K562 (cell line): Measurements from ENCODE around the gene PHOX2A. TPM values are rescaled to one million over a fixed set of nuclear protein-coding genes. Genes with fewer than 3 reads are reported as not detected.
A peak's percentile ranks its signal among the peaks of the same experiment; 100 is the strongest.

Experiments
- ATAC-seq: fragments of 200-7000 bp; cut with Tn5 transposase; 3 replicates; pipeline ENCODE4 v1.9.1; 2020; ENCODE audit warnings: moderate library complexity
- BruUV-seq: library from RNA; stranded (reverse); fragments of 400-500 nt; replicated peaks from 2 replicates; lab custom pipeline; 2021; lab: Mats Ljungman, UMichigan
- CTCF ChIA-PET: fragments of 300-600 bp; formaldehyde crosslinking; extraction: SDS; loops from one replicate; lab custom pipeline; 2021; ENCODE audit warnings: low intra/inter-chr PET ratio; lab: Yijun Ruan, JAX
- POLR2A ChIA-PET: fragments of 300-600, 350-650 bp; sonication (Branson Sonifier 250); formaldehyde crosslinking; extraction: SDS; loops from one replicate; lab custom pipeline; 2021; ENCODE audit warnings: antibody characterized with exemption, inconsistent platforms; lab: Yijun Ruan, JAX
- DNase-seq, 4 experiments: peaks; one replicate each; pipeline versions ENCODE4 v3.0.0 to v3.0.0-alpha.2; 2011 to 2018; ENCODE audit warnings: low spot score in 3 of 4, mixed read lengths in 3 of 4; ENCODE audit errors: extremely low read depth in 1 of 4
- FAIRE-seq: peaks from 2 replicates; lab custom pipeline; 2011; peaks lifted over from hg19 to GRCh38; lab: Jason Lieb, UNC
- H2AFZ ChIP-seq: 2 replicates; pipeline ENCODE4 v1.6.0; 2011; ENCODE audit warnings: low read depth, low read length, control low read depth, inconsistent platforms
- H3K27ac ChIP-seq: fragments of 200-600 bp; 3 replicates; pipeline ENCODE4 v1.8.0; 2011; ENCODE audit warnings: low read depth, mild to moderate bottlenecking, control low read depth, inconsistent platforms, low read length, moderate library complexity, mixed read lengths; ENCODE audit errors: extremely low read depth
- H3K27me3 ChIP-seq, 2 experiments: fragments of 300-600 bp in 1 of 2; 2 replicates in 1 of 2; 3 replicates in 1 of 2; pipeline versions ENCODE4 v1.6.0 to v1.8.0; 2011; ENCODE audit warnings: inconsistent platforms in 2 of 2, low read length in 2 of 2, mild to moderate bottlenecking in 1 of 2, mixed read lengths in 1 of 2, moderate library complexity in 1 of 2; ENCODE audit not compliant: control insufficient read depth in 2 of 2, insufficient read depth in 2 of 2
- H3K36me3 ChIP-seq: fragments of 300-600 bp; 3 replicates; pipeline ENCODE4 v1.8.0; 2011; ENCODE audit warnings: mild to moderate bottlenecking, low read length, inconsistent platforms; ENCODE audit not compliant: control insufficient read depth, insufficient read depth
- H3K4me1 ChIP-seq, 2 experiments: fragments of 200-600 bp in 1 of 2; replicated peaks in 1 of 2; 2 replicates in 1 of 2; 3 replicates in 1 of 2; pipeline versions ENCODE4 v1.5.1 to v1.8.0; 2011; ENCODE audit warnings: inconsistent platforms in 2 of 2, low read length in 2 of 2, mild to moderate bottlenecking in 1 of 2, mixed read lengths in 1 of 2, moderate library complexity in 1 of 2; ENCODE audit not compliant: control insufficient read depth in 2 of 2, insufficient read depth in 2 of 2
- H3K4me2 ChIP-seq: 2 replicates; pipeline ENCODE4 v1.6.1; 2011; ENCODE audit warnings: low read length, control low read depth, inconsistent platforms, mixed read lengths; ENCODE audit not compliant: insufficient read depth
- H3K4me3 ChIP-seq: fragments of 200-600 bp; sonication (generic), shearing (Covaris generic); 2 replicates; pipeline ENCODE4 v1.5.1; 2016; ENCODE audit warnings: control low read depth, inconsistent platforms
- H3K79me2 ChIP-seq: fragments of 200-600 bp; 3 replicates; pipeline ENCODE4 v1.8.0; 2011; ENCODE audit warnings: low read length, inconsistent platforms; ENCODE audit not compliant: control insufficient read depth, insufficient read depth
- H3K9ac ChIP-seq, 2 experiments: 2 replicates each; pipeline versions ENCODE4 v1.6.0 to v1.6.1; 2011; ENCODE audit warnings: low read depth in 2 of 2, low read length in 2 of 2, control low read depth in 1 of 2, inconsistent platforms in 1 of 2, mild to moderate bottlenecking in 1 of 2, mixed read lengths in 1 of 2; ENCODE audit not compliant: insufficient read depth in 1 of 2
- H3K9me1 ChIP-seq: one replicate; pipeline ENCODE4 v1.6.0; 2011; ENCODE audit warnings: inconsistent platforms, mild to moderate bottlenecking, low read length, moderate library complexity; ENCODE audit not compliant: control insufficient read depth, insufficient read depth
- H3K9me3 ChIP-seq: replicated peaks from 2 replicates; pipeline ENCODE4 v1.5.1; 2011; ENCODE audit warnings: low read depth, low read length, inconsistent platforms; ENCODE audit not compliant: control insufficient read depth, insufficient read depth
- H4K20me1 ChIP-seq: replicated peaks from 2 replicates; pipeline ENCODE4 v1.6.1; 2011; ENCODE audit warnings: low read length, inconsistent platforms, mixed read lengths; ENCODE audit not compliant: control insufficient read depth, insufficient read depth
- C11orf30 ChIP-seq: fragments of 450-650 bp; IDR thresholded peaks from 2 replicates; pipeline ENCODE4 v1.6.1; 2016; ENCODE audit warnings: low read depth, mild to moderate bottlenecking
- CEBPG ChIP-seq, 3 experiments: fragments of 200-800 bp in 1 of 3; sonication (Bioruptor generic) in 1 of 3; sonication (generic) in 1 of 3; formaldehyde crosslinking in 1 of 3; IDR thresholded peaks in 2 of 3; conservative IDR thresholded peaks in 1 of 3; 2 replicates each; pipeline versions ENCODE4 v1.6.1 to v1.8.0; 2016 to 2022; ENCODE audit warnings: missing compliant biosample characterization in 2 of 3, missing genetic modification characterization in 2 of 3, mild to moderate bottlenecking in 1 of 3, missing genetic modification reagents in 1 of 3
- CHD4 ChIP-seq: fragments of 200-600 bp; sonication (generic); IDR thresholded peaks from 3 replicates; pipeline ENCODE4 v1.6.1; 2012; ENCODE audit warnings: low read depth, mild to moderate bottlenecking, mixed read lengths, low read length, inconsistent platforms; ENCODE audit not compliant: insufficient read depth, insufficient replicate concordance, poor library complexity, severe bottlenecking
- DPF2 ChIP-seq: fragments of 450-650 bp; IDR thresholded peaks from 2 replicates; pipeline ENCODE4 v1.6.1; 2016
- MAFG ChIP-seq: fragments of 450-650 bp; conservative IDR thresholded peaks from 2 replicates; pipeline ENCODE4 v1.6.1; 2016; ENCODE audit warnings: missing genetic modification characterization, missing compliant biosample characterization
- RHOXF2B ChIP-seq: fragments of 250-450 bp; sonication (Bioruptor Pico); conservative IDR thresholded peaks from 2 replicates; pipeline ENCODE4 v1.5.1; 2021
- ZNF232 ChIP-seq: sonication (generic); formaldehyde crosslinking; IDR thresholded peaks from 2 replicates; pipeline ENCODE4 v1.8.0; 2022; ENCODE audit warnings: mild to moderate bottlenecking, missing genetic modification reagents
- WGBS: fragments of 100-300 bp; shearing (Covaris generic); methylation state at CpG from one replicate; pipeline ENCODE4 v1.1.6; 2016; ENCODE audit warnings: low coverage, mixed read lengths; ENCODE audit not compliant: insufficient coverage; ENCODE audit errors: missing lambda C conversion rate; 5-methylcytosine and 5-hydroxymethylcytosine counted together
- in situ Hi-C: fragments of 300-500 bp; cut with MboI; formaldehyde crosslinking; loops from 4 replicates; pipeline ENCODE4 v1.15.0; 2018; ENCODE audit warnings: inconsistent platforms, mixed read lengths
- intact Hi-C: fragments of 100-400 bp; cut with micrococcal nuclease; formaldehyde crosslinking; loops from 2 replicates; pipeline ENCODE4 v1.14.2; 2022
- polyA plus RNA-seq, 8 experiments: library from polyadenylated mRNA; depleted of rRNA in 4 of 8; stranded (reverse) in 5 of 8; unstranded in 3 of 8; fragments of >200 nt; fragmentation: Nextera tagmentation in 2 of 8; fragmentation: Illumina TruSeq in 1 of 8; extraction: Ambion mirVana in 2 of 8; extraction: Trizol in 1 of 8; gene quantifications; 2 replicates each; pipeline versions ENCODE4 v1.2.1 to v1.2.3, GENCODE V29; 2011 to 2014; ENCODE audit warnings: inconsistent platforms in 1 of 8, missing spikeins in 1 of 8
- total RNA-seq, 7 experiments: library from RNA; depleted of rRNA in 6 of 7; stranded (reverse); fragments of >200 nt in 6 of 7; fragmentation: Illumina TruSeq in 2 of 7; extraction: Trizol in 2 of 7; gene quantifications; 2 replicates each; pipeline versions ENCODE4 v1.2.1 to v1.2.3, GENCODE V29; 2011 to 2021; ENCODE audit warnings: low replicate concordance in 1 of 7
- TF ChIP-seq, protein P1 (sequence below): fragments of 450-650 bp; IDR thresholded peaks from 2 replicates; pipeline ENCODE4 v1.7.0; 2016; ENCODE audit warnings: borderline replicate concordance
- TF ChIP-seq, protein P2 (sequence below): fragments of 250-450 bp; sonication (Bioruptor Pico); IDR thresholded peaks from 2 replicates; pipeline ENCODE4 v1.4.0; 2020

The PHOX2A gene
- total and polyA plus RNA-seq, 9 of the 15 experiments (the other 6 are each of a cell fraction or from before 2014, with no cell fraction given) = not detected

DNA sequence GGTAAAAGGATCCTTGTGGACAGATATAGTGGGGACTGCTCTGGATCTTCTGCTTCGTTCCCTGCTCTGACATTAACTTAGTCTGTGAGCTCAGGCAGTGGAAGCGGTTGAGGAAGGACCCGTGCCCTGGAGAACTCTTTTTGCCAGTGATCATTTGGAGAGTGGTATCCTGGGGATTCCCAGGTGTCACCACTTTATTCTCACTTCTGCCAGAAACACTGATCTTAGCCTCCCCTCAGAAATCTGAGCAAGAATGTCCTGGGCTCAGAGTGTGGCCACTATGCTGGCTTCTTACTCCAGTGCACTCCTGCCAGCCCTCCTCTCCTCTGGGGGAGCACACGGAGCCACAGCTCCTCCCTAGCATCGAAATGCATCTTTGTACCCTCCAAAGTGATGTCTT, 7.6 kb upstream of the PHOX2A start (continued):
- TF ChIP-seq, protein P1, sequence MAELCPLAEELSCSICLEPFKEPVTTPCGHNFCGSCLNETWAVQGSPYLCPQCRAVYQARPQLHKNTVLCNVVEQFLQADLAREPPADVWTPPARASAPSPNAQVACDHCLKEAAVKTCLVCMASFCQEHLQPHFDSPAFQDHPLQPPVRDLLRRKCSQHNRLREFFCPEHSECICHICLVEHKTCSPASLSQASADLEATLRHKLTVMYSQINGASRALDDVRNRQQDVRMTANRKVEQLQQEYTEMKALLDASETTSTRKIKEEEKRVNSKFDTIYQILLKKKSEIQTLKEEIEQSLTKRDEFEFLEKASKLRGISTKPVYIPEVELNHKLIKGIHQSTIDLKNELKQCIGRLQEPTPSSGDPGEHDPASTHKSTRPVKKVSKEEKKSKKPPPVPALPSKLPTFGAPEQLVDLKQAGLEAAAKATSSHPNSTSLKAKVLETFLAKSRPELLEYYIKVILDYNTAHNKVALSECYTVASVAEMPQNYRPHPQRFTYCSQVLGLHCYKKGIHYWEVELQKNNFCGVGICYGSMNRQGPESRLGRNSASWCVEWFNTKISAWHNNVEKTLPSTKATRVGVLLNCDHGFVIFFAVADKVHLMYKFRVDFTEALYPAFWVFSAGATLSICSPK = no peak

DNA sequence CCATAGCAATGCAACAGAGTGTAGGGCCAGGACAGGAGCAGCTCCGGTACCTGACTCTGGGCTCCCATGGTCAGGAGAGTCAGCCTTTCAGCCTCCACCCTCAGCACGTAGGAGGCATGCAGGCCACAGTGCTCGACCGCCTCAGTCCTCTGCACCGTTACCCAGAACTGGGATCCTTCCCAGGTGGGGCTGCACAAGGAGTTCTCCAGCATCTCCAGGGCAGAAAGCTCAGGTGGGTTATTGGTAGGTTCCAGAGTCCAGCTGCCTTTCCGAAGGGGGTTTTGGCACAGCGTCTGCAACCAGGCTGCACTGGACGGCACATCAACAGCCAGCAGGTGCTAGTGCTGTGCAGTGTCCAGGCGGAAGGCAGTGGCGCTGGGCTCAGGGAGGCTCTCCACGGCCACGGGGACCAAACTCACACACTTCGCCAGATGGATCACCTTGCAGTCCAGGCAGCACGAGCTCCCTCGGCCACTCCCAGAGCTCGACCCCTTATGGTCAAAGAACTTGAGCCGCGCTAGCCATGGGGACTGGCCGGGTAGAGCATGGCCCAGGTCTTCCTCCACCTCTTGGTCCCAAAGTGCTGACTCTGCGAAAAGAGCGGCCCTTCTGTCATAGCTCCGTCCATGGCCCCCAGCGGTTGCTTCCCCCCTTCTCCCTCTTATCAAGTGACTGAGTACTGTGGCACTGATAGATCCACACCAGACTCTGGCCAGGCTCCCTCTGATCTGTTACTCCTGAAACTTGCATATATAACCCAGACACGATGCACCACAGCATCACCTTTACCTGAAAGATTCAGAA, 6.9 kb upstream of the PHOX2A start:
- Histone ChIP-seq H3K36me3 (no peaks in the 10 kb centered on the region), H3K27ac (no peak overlapping the region), H4K20me1 (no peaks in the 10 kb centered on the region; the same call in 1 of the 2 replicates), H3K9me3 (0 out of 2 replicates have a peak, but pooled peaks cover 4% of the 10 kb centered on the region), H3K79me2 (no peaks in the 10 kb centered on the region), H2AFZ (no peak overlapping the region), H3K4me1 (peaks cover 0 to 5% of the 10 kb centered on the region in 2 experiments; a peak in 1 of 5 replicates), H3K4me3 (no peak overlapping the region), H3K27me3 (peaks cover 21 to 64% of the 10 kb centered on the region in 2 experiments), H3K4me2 (no peak overlapping the region), H3K9ac (peak overlapping the region in 1 of 2 experiments; percentile 20; a peak in 1 of 4 replicates), H3K9me1 (no peaks in the 10 kb centered on the region)
- CTCF ChIA-PET = no interaction called here
- FAIRE-seq (no peak), ATAC-seq (peak; percentile 25; the same call in 2 of the 3 replicates), DNase-seq (no peak)
- 13% methylated on average over 23 of the region's 24 CpGs for WGBS
- POLR2A ChIA-PET = interaction anchor here (0.6 to 1.4 kb wide), 4 partner anchors 24 to 242 kb away, joined by 3 to 5 read pairs (median 3); no protein-coding TSS in a partner anchor
- no TSS peak for BruUV-seq
- in situ Hi-C loops = no loop called here
- intact Hi-C loops = no loop called here
- TF ChIP-seq CEBPG (CRISPR knock-in tag; IDR thresholded peaks at IDR 0.05) (no peak), CEBPG (tag; conservative IDR thresholded peaks at IDR 0.05 in 1 of 2, IDR thresholded peaks at IDR 0.05 in 1 of 2) (no peak), ZNF232 (CRISPR knock-in tag) (no peak), C11orf30 (peak; percentile 95), MAFG (tag) (peak; percentile 92), DPF2 (no peak), CHD4 (no peak), RHOXF2B (CRISPR knock-in tag) (no peak)
- TF ChIP-seq, protein P2, sequence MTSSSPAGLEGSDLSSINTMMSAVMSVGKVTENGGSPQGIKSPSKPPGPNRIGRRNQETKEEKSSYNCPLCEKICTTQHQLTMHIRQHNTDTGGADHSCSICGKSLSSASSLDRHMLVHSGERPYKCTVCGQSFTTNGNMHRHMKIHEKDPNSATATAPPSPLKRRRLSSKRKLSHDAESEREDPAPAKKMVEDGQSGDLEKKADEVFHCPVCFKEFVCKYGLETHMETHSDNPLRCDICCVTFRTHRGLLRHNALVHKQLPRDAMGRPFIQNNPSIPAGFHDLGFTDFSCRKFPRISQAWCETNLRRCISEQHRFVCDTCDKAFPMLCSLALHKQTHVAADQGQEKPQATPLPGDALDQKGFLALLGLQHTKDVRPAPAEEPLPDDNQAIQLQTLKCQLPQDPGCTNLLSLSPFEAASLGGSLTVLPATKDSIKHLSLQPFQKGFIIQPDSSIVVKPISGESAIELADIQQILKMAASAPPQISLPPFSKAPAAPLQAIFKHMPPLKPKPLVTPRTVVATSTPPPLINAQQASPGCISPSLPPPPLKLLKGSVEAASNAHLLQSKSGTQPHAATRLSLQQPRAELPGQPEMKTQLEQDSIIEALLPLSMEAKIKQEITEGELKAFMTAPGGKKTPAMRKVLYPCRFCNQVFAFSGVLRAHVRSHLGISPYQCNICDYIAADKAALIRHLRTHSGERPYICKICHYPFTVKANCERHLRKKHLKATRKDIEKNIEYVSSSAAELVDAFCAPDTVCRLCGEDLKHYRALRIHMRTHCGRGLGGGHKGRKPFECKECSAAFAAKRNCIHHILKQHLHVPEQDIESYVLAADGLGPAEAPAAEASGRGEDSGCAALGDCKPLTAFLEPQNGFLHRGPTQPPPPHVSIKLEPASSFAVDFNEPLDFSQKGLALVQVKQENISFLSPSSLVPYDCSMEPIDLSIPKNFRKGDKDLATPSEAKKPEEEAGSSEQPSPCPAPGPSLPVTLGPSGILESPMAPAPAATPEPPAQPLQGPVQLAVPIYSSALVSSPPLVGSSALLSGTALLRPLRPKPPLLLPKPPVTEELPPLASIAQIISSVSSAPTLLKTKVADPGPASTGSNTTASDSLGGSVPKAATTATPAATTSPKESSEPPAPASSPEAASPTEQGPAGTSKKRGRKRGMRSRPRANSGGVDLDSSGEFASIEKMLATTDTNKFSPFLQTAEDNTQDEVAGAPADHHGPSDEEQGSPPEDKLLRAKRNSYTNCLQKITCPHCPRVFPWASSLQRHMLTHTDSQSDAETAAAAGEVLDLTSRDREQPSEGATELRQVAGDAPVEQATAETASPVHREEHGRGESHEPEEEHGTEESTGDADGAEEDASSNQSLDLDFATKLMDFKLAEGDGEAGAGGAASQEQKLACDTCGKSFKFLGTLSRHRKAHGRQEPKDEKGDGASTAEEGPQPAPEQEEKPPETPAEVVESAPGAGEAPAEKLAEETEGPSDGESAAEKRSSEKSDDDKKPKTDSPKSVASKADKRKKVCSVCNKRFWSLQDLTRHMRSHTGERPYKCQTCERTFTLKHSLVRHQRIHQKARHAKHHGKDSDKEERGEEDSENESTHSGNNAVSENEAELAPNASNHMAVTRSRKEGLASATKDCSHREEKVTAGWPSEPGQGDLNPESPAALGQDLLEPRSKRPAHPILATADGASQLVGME (CRISPR knock-in tag) = no peak
